ENCODE results near the gene SLC6A17.

The SLC6A17 gene

DNA sequence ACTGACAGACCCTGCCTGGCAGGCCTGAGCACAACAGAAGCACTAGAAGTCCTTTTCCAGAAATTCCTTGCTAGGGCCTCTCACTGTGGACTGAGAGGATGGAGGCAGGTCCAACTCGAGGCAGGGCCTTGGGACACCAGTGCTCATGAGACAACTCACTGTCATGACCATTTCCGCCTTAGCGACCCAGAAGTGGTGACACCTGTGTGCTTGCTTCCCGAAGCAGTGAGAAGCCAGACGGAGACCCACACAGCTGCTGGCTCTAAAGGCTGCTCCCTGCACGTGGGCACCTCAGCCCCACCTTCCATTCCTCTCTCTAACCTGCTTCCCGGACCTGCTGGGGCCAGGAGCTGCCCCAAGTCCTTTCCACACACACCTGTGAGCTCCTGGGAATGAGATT lies 92.9 kb downstream of the SLC6A17 start:
- no peak for DNase-seq

DNA sequence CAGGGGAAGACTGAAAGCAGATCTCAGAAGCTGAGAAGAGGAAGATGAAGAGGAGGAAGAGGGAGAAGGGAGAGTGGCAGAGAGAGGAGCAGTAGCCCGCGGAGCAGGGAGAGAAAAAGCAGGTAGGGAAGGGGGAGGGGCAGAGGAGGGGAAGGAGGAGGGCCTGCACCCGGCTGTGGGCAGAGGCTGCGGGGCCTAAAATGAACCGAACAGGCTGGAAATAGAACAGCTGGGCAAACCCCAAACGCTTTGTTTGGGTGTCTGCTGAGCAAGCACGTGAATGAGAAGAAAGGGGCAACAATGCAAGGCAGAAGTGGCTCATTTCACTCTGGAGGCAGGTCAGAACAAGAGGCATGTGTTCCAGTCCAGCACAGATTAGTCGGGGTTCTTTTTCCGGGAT lies 93.3 kb downstream of the SLC6A17 start:
- DNase-seq, result peak; percentile 29

DNA sequence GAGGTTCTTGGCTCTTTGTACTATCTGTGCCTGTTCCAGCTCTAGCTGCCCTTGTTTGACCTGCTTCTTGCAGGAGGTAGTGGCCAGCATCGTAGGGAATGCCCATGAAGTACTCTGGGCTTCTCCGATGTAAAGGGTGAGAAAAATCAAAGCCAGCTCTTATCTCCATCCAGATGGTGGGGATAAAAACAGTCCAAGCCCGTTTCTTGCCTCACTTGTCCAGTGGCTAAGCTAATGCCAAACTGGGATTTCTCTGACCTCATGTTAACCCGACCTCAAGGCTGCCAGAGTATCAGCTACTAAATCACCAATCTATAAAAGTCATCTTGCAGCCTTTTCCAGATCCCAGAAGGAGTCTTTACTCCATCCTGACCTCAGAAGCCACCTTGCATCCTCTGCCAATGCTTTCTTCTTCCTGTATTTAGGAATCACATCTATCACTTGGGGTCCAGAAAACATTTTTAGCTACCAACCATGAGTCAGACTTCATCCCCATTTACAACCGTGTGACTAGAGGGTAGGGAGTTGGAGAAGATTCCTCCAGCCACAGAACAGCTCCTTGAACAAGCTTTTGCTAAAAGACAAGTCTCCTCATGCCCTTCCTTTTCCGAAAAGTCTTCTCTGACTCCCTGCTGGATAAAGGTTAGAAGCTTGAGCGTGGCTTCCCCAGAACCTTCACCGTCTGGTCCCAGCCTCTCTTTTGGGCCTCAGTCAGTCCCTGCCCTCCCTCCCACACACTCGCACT lies 95.8 kb downstream of the SLC6A17 start:
- DNase-seq, result no peak

DNA sequence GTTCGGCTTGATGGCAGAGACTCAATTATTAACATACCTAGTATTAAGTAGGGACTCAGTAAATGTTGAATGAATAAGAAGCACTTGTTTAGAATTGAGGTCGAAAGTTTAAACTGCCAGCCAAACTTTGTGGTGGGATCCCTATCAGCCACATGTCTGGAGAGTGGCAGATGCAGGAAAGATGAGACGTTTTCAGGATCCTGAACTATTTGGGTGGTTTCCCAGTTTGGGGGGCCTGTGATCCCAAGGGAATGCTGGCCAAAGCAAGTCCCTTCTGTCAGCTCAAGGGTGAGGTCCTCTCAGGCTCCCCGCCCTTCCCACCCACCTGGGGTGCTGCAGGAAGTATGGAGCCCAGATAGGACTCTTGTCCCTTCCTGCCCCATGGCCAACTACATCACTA lies 98.5 kb downstream of the SLC6A17 start:
- DNase-seq, result no peak

DNA sequence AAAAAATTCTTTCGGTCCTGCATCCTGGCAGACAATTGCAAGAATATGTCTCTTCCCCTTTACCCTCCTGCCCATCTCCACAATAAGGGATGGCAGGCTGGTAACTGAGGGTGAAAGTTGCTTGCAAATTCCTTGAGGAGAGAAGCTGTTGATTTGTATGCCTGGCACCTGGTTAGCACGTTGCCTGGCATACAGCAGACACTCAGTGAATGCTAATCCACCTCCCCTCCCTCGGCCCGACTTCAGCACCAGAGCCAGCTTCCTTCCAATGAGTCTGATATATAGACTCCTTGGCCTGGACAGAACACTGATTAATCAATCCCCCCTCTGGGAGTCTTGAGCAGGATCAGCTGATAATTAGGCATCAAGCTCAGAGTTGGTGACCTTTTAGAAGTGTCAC lies 99.0 kb downstream of the SLC6A17 start:
- DNase-seq, result no peak

DNA sequence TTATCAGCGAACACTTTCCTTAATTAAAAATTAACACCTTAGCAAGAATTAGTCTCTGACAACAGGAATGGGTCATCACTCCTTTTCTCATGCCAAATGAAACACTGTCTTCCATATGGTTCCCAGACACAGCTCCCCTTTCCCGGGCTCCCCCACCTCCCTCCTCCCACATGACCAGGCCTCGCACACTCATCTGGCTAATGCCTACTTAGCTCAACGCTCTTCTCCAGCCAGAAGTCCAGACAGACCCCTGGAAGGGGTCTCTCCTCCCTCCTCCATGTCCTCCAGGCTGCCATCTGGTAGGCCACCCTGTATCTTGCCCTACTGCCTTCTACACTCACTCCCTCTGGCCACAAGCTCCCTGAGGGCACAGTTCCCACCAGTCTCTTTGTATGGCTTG lies 99.7 kb downstream of the SLC6A17 start:
- DNase-seq, result no peak

DNA sequence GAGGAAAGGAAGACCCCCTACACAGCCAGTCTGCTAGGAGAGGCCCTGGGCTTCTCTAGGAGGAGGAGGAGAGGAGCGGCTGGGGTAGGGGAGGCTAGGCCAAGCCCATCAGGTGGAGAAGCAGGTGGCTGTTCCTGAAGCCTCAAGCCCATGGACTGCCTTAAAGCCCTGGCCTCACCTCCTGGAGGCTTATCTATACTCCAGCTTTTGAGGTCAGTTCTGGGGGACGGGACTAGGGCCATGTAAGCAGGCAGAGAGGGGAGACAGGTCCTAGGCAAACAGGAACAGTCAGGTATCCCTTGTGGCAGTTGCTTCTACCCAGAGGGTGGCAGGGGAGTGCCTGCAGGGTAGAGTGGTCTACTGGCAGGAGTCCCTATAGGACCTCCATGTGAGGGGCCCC lies 100.5 kb downstream of the SLC6A17 start:
- no peak for DNase-seq
